Measurements from ENCODE around the gene SSC5D.

DNA sequence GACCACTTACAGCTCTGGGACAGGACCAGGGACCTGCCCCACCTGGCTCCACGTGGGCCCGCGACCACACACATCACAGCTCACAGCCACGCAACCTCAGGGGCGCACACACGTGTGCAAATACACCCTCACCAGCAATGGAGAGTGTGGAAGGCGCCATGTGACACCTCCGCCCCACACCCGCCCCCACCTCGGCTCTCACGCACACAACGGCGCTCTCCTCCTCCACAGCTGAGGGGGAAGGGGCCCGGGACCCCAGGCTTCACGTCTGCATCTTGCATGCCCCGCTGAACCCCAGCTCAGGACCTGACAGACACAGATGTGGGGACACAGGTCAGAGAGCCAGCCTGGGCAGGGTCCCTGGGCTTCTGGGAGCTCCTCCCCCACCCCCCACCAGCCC is 38.8 kb upstream of the SSC5D start:
- TF ChIP-seq, protein P1, sequence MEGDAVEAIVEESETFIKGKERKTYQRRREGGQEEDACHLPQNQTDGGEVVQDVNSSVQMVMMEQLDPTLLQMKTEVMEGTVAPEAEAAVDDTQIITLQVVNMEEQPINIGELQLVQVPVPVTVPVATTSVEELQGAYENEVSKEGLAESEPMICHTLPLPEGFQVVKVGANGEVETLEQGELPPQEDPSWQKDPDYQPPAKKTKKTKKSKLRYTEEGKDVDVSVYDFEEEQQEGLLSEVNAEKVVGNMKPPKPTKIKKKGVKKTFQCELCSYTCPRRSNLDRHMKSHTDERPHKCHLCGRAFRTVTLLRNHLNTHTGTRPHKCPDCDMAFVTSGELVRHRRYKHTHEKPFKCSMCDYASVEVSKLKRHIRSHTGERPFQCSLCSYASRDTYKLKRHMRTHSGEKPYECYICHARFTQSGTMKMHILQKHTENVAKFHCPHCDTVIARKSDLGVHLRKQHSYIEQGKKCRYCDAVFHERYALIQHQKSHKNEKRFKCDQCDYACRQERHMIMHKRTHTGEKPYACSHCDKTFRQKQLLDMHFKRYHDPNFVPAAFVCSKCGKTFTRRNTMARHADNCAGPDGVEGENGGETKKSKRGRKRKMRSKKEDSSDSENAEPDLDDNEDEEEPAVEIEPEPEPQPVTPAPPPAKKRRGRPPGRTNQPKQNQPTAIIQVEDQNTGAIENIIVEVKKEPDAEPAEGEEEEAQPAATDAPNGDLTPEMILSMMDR (conservative IDR thresholded peaks at IDR 0.05; ENCODE audit: low read depth in 2 of 2) = no peak
- TF ChIP-seq, protein P2, sequence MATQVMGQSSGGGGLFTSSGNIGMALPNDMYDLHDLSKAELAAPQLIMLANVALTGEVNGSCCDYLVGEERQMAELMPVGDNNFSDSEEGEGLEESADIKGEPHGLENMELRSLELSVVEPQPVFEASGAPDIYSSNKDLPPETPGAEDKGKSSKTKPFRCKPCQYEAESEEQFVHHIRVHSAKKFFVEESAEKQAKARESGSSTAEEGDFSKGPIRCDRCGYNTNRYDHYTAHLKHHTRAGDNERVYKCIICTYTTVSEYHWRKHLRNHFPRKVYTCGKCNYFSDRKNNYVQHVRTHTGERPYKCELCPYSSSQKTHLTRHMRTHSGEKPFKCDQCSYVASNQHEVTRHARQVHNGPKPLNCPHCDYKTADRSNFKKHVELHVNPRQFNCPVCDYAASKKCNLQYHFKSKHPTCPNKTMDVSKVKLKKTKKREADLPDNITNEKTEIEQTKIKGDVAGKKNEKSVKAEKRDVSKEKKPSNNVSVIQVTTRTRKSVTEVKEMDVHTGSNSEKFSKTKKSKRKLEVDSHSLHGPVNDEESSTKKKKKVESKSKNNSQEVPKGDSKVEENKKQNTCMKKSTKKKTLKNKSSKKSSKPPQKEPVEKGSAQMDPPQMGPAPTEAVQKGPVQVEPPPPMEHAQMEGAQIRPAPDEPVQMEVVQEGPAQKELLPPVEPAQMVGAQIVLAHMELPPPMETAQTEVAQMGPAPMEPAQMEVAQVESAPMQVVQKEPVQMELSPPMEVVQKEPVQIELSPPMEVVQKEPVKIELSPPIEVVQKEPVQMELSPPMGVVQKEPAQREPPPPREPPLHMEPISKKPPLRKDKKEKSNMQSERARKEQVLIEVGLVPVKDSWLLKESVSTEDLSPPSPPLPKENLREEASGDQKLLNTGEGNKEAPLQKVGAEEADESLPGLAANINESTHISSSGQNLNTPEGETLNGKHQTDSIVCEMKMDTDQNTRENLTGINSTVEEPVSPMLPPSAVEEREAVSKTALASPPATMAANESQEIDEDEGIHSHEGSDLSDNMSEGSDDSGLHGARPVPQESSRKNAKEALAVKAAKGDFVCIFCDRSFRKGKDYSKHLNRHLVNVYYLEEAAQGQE (IDR thresholded peaks at IDR 0.05; ENCODE audit: unreplicated experiment) = no peak
- no peak for TF ChIP-seq EZH2phosphoT487 (IDR thresholded peaks at IDR 0.05; ENCODE audit: unreplicated experiment)
- TF ChIP-seq POLR2AphosphoS5 (IDR thresholded peaks at IDR 0.05; ENCODE audit: low read depth) = no peak
- no peak for TF ChIP-seq EZH2 (IDR thresholded peaks at IDR 0.05; ENCODE audit: low read depth, unreplicated experiment)
- TF ChIP-seq ZNF114 (CRISPR knock-in tag; IDR thresholded peaks at IDR 0.05) = no peak
- no peak for TF ChIP-seq CREB1 (CRISPR knock-in tag; IDR thresholded peaks at IDR 0.05; ENCODE audit: low read depth)
- TF ChIP-seq NANOG (IDR thresholded peaks at IDR 0.05; ENCODE audit: borderline replicate concordance) = no peak
- TF ChIP-seq JUNB (IDR thresholded peaks at IDR 0.05; ENCODE audit: unreplicated experiment) = no peak
- TF ChIP-seq, protein P3, sequence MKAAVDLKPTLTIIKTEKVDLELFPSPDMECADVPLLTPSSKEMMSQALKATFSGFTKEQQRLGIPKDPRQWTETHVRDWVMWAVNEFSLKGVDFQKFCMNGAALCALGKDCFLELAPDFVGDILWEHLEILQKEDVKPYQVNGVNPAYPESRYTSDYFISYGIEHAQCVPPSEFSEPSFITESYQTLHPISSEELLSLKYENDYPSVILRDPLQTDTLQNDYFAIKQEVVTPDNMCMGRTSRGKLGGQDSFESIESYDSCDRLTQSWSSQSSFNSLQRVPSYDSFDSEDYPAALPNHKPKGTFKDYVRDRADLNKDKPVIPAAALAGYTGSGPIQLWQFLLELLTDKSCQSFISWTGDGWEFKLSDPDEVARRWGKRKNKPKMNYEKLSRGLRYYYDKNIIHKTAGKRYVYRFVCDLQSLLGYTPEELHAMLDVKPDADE (IDR thresholded peaks at IDR 0.05) = no peak
- TF ChIP-seq STAT1 (IDR thresholded peaks at IDR 0.05; ENCODE audit: unreplicated experiment) = no peak
- TF ChIP-seq, protein P4, sequence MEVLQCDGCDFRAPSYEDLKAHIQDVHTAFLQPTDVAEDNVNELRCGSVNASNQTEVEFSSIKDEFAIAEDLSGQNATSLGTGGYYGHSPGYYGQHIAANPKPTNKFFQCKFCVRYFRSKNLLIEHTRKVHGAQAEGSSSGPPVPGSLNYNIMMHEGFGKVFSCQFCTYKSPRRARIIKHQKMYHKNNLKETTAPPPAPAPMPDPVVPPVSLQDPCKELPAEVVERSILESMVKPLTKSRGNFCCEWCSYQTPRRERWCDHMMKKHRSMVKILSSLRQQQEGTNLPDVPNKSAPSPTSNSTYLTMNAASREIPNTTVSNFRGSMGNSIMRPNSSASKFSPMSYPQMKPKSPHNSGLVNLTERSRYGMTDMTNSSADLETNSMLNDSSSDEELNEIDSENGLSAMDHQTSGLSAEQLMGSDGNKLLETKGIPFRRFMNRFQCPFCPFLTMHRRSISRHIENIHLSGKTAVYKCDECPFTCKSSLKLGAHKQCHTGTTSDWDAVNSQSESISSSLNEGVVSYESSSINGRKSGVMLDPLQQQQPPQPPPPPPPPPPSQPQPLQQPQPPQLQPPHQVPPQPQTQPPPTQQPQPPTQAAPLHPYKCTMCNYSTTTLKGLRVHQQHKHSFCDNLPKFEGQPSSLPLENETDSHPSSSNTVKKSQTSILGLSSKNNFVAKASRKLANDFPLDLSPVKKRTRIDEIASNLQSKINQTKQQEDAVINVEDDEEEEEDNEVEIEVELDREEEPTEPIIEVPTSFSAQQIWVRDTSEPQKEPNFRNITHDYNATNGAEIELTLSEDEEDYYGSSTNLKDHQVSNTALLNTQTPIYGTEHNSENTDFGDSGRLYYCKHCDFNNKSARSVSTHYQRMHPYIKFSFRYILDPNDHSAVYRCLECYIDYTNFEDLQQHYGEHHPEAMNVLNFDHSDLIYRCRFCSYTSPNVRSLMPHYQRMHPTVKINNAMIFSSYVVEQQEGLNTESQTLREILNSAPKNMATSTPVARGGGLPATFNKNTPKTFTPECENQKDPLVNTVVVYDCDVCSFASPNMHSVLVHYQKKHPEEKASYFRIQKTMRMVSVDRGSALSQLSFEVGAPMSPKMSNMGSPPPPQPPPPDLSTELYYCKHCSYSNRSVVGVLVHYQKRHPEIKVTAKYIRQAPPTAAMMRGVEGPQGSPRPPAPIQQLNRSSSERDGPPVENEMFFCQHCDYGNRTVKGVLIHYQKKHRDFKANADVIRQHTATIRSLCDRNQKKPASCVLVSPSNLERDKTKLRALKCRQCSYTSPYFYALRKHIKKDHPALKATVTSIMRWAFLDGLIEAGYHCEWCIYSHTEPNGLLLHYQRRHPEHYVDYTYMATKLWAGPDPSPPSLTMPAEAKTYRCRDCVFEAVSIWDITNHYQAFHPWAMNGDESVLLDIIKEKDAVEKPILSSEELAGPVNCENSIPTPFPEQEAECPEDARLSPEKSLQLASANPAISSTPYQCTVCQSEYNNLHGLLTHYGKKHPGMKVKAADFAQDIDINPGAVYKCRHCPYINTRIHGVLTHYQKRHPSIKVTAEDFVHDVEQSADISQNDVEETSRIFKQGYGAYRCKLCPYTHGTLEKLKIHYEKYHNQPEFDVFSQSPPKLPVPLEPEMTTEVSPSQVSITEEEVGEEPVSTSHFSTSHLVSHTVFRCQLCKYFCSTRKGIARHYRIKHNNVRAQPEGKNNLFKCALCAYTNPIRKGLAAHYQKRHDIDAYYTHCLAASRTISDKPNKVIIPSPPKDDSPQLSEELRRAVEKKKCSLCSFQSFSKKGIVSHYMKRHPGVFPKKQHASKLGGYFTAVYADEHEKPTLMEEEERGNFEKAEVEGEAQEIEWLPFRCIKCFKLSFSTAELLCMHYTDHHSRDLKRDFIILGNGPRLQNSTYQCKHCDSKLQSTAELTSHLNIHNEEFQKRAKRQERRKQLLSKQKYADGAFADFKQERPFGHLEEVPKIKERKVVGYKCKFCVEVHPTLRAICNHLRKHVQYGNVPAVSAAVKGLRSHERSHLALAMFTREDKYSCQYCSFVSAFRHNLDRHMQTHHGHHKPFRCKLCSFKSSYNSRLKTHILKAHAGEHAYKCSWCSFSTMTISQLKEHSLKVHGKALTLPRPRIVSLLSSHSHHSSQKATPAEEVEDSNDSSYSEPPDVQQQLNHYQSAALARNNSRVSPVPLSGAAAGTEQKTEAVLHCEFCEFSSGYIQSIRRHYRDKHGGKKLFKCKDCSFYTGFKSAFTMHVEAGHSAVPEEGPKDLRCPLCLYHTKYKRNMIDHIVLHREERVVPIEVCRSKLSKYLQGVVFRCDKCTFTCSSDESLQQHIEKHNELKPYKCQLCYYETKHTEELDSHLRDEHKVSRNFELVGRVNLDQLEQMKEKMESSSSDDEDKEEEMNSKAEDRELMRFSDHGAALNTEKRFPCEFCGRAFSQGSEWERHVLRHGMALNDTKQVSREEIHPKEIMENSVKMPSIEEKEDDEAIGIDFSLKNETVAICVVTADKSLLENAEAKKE (CRISPR knock-in tag; IDR thresholded peaks at IDR 0.05) = no peak
